SH-SY5Y (cell line): Measurements from ENCODE around the gene TRMT61B.

Experiments
- GATA2 ChIP-seq: IDR thresholded peaks from 2 replicates; pipeline ENCODE4 v1.6.1; 2011; ENCODE audit warnings: mild to moderate bottlenecking, low read depth, low read length
- GATA3 ChIP-seq: IDR thresholded peaks from 2 replicates; pipeline ENCODE4 v1.6.1; 2011; ENCODE audit warnings: low read depth, mild to moderate bottlenecking, low read length, moderate library complexity

DNA sequence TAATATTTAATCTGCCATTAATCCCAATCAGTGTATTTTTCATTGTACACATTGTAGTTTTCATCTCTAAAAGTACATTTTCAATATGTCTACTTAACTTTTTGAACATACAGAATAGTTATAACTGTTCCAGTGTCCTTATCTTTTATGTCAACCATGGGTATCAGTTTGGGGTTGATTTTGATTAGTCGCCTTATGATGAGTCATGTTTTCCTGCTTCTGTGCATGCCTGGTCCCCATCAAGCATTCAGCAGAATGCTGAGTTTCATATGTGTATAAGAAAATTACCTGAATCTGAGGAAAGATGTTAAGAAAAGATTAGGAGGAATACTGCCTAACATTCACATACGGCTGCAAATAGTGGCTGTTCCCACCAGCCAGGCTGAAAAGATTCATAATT is 41.7 kb downstream of the TRMT61B start:
- TF ChIP-seq GATA2, result no peak
- no peak for TF ChIP-seq GATA3
